ENCODE data around the gene NR6A1. TPM values are rescaled to one million over a fixed set of nuclear protein-coding genes. Genes with fewer than 3 reads are reported as not detected.

NR6A1 gene
- total RNA-seq, 6 donors from 2014 or later = 4.2 to 34.6 (median 8.2) TPM

DNA sequence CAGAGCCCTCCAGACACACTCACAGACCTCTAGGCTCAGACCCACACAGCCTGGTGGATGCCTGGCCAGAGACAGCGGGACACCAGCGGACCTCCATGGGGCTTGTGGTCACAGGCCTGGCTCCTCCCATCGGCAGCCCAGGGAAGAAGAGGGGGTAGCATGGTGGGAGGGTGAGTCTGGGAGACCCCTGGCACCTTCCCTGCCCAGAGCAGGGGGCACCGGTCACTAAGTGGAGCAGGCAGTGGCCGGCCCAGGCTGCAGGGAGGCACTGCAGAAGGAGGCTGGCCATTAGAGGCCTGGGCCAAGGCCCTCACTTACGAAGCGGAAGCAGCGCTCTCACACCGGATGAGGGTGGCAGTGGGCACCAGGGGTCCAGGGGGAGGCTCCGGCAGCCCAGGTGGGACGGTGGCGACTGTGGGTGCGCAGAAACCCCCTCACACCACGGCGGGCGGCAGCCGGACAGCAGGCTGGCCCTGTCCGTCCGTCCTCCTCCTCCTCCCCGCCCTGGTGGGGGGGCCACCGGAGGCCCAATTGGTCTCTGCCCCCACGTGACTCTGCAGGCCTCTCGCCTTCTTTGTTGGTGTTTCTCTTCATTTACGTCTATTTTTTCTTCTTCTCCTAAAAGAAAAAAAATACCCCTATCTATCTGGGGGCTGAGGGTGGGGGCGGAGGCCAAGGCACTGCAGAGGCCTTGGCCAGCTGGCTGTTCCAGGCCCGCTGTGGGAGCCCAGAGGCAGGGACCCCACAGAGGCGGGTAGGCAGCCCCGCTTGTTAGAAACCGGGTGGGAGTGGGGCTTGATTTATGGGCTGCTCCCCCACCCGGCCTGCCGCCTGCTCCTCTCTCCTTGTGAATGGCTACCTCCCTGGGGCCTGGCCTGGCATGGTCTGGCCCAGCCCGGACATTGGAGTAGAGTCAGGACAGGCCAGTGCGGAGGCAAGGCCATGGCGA lies 263.9 kb downstream of the NR6A1 start, which contains the start of gene NR5A1:
TSS of gene NR5A1 (minus strand) at position 469 of the 949 bp plus-strand sequence. CDS start 4,004 bp downstream, outside the sequence.
- no peak within 1 kb of the TSS for H3K27ac ChIP-seq
- H3K4me3 ChIP-seq = no peak within 1 kb of the TSS
- H3K27me3 ChIP-seq = peaks cover 0 to 36% (median 24%) of the 10 kb centered on the region in 4 donors
- peaks cover 13 to 32% (median 20%) of the 10 kb centered on the region in 4 donors for H3K4me1 ChIP-seq
- TF ChIP-seq POLR2AphosphoS5 (IDR thresholded peaks at IDR 0.05) (no peak), EP300 (IDR thresholded peaks at IDR 0.05) (no peak), POLR2A (IDR thresholded peaks at IDR 0.05) (no peak)
- TF ChIP-seq, protein P1, sequence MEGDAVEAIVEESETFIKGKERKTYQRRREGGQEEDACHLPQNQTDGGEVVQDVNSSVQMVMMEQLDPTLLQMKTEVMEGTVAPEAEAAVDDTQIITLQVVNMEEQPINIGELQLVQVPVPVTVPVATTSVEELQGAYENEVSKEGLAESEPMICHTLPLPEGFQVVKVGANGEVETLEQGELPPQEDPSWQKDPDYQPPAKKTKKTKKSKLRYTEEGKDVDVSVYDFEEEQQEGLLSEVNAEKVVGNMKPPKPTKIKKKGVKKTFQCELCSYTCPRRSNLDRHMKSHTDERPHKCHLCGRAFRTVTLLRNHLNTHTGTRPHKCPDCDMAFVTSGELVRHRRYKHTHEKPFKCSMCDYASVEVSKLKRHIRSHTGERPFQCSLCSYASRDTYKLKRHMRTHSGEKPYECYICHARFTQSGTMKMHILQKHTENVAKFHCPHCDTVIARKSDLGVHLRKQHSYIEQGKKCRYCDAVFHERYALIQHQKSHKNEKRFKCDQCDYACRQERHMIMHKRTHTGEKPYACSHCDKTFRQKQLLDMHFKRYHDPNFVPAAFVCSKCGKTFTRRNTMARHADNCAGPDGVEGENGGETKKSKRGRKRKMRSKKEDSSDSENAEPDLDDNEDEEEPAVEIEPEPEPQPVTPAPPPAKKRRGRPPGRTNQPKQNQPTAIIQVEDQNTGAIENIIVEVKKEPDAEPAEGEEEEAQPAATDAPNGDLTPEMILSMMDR (IDR thresholded peaks at IDR 0.05) = no peak
- 94 to 97% methylated on average over 31 to 34 of the region's 34 CpGs for WGBS, 2 donors
- no peaks in the 10 kb centered on the region for H3K36me3 ChIP-seq
- ATAC-seq (ENCODE audit: low FRiP score in 2 of 2) (no peak), DNase-seq (peak in 1 of 2 donors; percentile 73)
- H3K9me3 ChIP-seq = no peaks in the 10 kb centered on the region

DNA sequence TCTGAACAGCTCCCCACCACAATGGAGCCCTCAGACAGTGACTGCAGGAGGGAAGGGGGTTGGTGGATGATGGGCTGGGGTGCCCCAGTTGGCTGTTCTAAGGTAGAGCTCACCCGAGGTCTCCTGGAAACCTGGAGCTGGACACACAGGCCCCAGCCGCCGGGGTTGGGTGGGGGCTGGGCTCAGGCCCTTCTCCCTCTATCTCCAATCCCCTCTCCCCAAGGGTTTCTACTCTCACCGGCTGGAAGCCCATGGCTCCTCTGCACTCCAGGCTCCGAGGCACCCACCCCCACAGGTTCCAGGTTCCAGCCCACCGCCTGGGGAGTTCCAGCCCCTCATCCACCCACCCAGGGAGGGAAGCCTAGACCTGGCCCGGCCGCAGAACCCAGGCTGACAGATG lies 264.7 kb downstream of the NR6A1 start:
- peaks cover 0 to 44% (median 28%) of the 10 kb centered on the region in 4 donors for H3K27me3 ChIP-seq
- H3K4me1 ChIP-seq = peaks cover 10 to 24% (median 16%) of the 10 kb centered on the region in 4 donors
- no peak overlapping the region for H3K27ac ChIP-seq
- H3K4me3 ChIP-seq = no peak overlapping the region
- no peak for DNase-seq
- H3K36me3 ChIP-seq = no peaks in the 10 kb centered on the region
- no peak for TF ChIP-seq POLR2AphosphoS5 (IDR thresholded peaks at IDR 0.05)
- no peak for TF ChIP-seq EP300 (IDR thresholded peaks at IDR 0.05)
- TF ChIP-seq, protein P1 (IDR thresholded peaks at IDR 0.05) = no peak
- no peak for TF ChIP-seq POLR2A (IDR thresholded peaks at IDR 0.05)
- no peak for ATAC-seq (ENCODE audit: low FRiP score in 2 of 2)
- no peaks in the 10 kb centered on the region for H3K9me3 ChIP-seq
- WGBS, 2 donors = 94% methylated on average over 8 of the region's 8 CpGs

DNA sequence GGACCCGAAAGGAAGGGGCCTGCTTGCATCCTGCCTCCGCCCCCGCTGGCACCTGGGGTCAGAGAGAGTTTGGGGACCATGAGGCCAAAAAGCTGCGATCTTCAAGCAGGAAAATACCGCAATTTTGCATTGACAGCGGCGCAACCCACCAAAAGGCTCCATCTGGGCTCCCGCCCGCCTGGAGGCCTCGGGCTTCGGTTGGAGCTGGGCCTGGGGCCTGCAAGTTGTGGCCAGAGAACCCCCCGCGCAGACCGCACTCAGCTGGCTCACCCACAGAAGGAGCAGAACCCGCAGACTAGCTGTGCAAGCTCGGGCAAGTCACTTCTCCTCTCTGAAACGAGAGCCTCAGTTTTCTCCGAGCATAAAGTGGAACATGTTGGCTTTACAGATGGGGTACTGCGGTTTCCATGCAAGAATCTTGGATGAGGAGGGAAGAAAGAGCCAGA lies 265.2 kb downstream of the NR6A1 start:
- no peak for DNase-seq
- 86 to 91% methylated on average over 6 to 19 of the region's 19 CpGs for WGBS, 2 donors

DNA sequence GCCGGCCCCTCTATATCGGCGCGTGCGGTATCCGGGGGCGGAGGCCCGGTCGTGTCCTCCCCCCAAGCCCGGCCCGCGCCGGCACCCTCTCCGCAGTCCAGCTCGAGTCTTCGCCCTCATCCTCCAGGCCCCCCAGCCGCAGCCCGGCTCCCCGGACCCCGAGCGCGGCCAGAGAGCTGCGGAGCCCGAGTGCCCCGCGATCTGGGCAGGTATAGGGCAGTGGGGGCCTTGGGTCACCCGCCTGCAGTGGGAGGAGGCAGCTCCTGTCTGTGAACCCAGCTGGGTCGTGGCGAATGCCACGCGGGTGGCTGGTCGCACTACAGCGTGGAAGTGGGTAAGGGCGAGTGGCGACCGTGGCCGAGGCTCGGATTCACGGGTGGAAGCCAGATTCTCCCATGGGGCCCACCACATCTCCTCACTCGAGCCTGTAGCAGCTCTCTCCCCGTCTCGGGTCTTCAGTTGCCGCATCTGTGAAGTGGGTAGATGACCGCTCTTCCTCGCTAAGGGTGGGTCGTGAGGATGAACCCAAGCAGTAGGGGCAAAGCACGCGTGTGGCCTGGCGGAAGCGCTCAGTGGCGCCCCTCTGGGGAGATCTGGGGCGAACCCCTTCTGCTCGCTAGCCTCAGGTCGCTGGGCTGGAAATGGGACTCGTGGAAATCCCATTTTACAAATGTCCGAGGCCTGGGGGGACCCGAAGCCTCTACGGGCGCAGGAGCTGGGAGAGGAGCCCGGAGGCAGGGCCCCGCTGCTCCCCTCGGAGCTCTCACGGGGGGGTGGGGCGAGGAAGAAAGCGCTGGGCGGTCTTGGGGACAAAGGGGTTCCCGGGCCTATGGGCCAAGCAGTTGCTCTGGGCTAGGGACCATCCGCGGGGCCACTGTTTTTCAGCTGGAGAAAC lies 265.9 kb downstream of the NR6A1 start:
- 66 to 76% methylated on average over 27 to 37 of the region's 69 CpGs for WGBS, 2 donors
- Histone ChIP-seq H3K9me3 (no peaks in the 10 kb centered on the region), H3K27me3 (peaks cover 0 to 45% (median 29%) of the 10 kb centered on the region in 4 donors), H3K4me1 (peaks cover 10 to 23% (median 16%) of the 10 kb centered on the region in 4 donors), H3K27ac (no peak overlapping the region), H3K4me3 (peak overlapping the region in 3 of 4 donors; percentile 17 to 20 (median 18)), H3K36me3 (no peaks in the 10 kb centered on the region)
- TF ChIP-seq, protein P1 (IDR thresholded peaks at IDR 0.05) = no peak
- TF ChIP-seq POLR2A (IDR thresholded peaks at IDR 0.05) = no peak
- ATAC-seq (ENCODE audit: low FRiP score in 2 of 2) (no peak), DNase-seq (peak in 1 of 2 donors; percentile 74)

More for the DNA sequence above, 265.2 kb downstream of the NR6A1 start:
- H3K27me3 ChIP-seq = peaks cover 0 to 45% (median 29%) of the 10 kb centered on the region in 4 donors
- H3K36me3 ChIP-seq = no peaks in the 10 kb centered on the region
- peaks cover 10 to 23% (median 16%) of the 10 kb centered on the region in 4 donors for H3K4me1 ChIP-seq
- H3K9me3 ChIP-seq = no peaks in the 10 kb centered on the region
- TF ChIP-seq, protein P1 (IDR thresholded peaks at IDR 0.05) = no peak
- no peak for TF ChIP-seq EP300 (IDR thresholded peaks at IDR 0.05)
- TF ChIP-seq POLR2A (IDR thresholded peaks at IDR 0.05) = no peak
- TF ChIP-seq POLR2AphosphoS5 (IDR thresholded peaks at IDR 0.05) = no peak
- H3K4me3 ChIP-seq = no peak overlapping the region
- no peak for ATAC-seq (ENCODE audit: low FRiP score in 2 of 2)
- H3K27ac ChIP-seq = no peak overlapping the region
